Liver (tissue), 9 donors: ENCODE results near the gene SDC1. TPM values are rescaled to one million over a fixed set of nuclear protein-coding genes. Genes with fewer than 3 reads are reported as not detected.
A peak's percentile ranks its signal among the peaks of the same experiment; 100 is the strongest.

Source experiments
- DNase-seq: peaks from one replicate; pipeline ENCODE4 v3.0.0-alpha.2; 2017; ENCODE audit warnings: low spot score
- H3K27ac ChIP-seq, 2 donors: one replicate each; pipeline ENCODE4 v1.7.0; 2013; ENCODE audit warnings: inconsistent platforms in 2 of 2, low read length in 2 of 2, control low read depth in 1 of 2, low read depth in 1 of 2, mild to moderate bottlenecking in 1 of 2
- H3K27me3 ChIP-seq, 4 donors: one replicate each; pipeline versions ENCODE4 v1.6.1 to v1.7.0; 2013; ENCODE audit warnings: low read length in 3 of 4, inconsistent platforms in 1 of 4, mild to moderate bottlenecking in 1 of 4, moderate library complexity in 1 of 4; ENCODE audit not compliant: control insufficient read depth in 4 of 4, insufficient read depth in 4 of 4
- H3K36me3 ChIP-seq, 4 donors: one replicate each; pipeline versions ENCODE4 v1.6.1 to v1.7.0; 2013; ENCODE audit warnings: low read length in 3 of 4, mild to moderate bottlenecking in 3 of 4, low read depth in 1 of 4, moderate library complexity in 1 of 4; ENCODE audit not compliant: control insufficient read depth in 4 of 4, insufficient read depth in 3 of 4
- H3K4me1 ChIP-seq, 4 donors: one replicate each; pipeline versions ENCODE4 v1.6.1 to v1.7.0; 2013; ENCODE audit warnings: low read length in 3 of 4, mild to moderate bottlenecking in 3 of 4, moderate library complexity in 1 of 4; ENCODE audit not compliant: control insufficient read depth in 4 of 4, insufficient read depth in 4 of 4
- H3K4me3 ChIP-seq, 3 donors: one replicate each; pipeline versions ENCODE4 v1.6.1 to v1.7.0; 2013; ENCODE audit warnings: low read length in 3 of 3, control low read depth in 1 of 3, low read depth in 1 of 3, mild to moderate bottlenecking in 1 of 3
- H3K9ac ChIP-seq, 2 donors: one replicate each; pipeline ENCODE4 v1.7.0; 2013; ENCODE audit warnings: low read length in 2 of 2, mild to moderate bottlenecking in 2 of 2, moderate library complexity in 2 of 2, control low read depth in 1 of 2, low read depth in 1 of 2
- H3K9me3 ChIP-seq, 4 donors: one replicate each; pipeline versions ENCODE4 v1.6.1 to v1.7.0; 2013; ENCODE audit warnings: low read length in 3 of 4; ENCODE audit not compliant: control insufficient read depth in 4 of 4
- EGR1 ChIP-seq, 2 donors: IDR thresholded peaks; 2 replicates each; pipeline ENCODE4 v1.6.1; 2016 to 2018; ENCODE audit warnings: antibody characterized with exemption in 2 of 2, low read depth in 2 of 2
- FOXA1 ChIP-seq: IDR thresholded peaks from 2 replicates; pipeline ENCODE4 v1.6.1; 2016; ENCODE audit warnings: antibody characterized with exemption
- FOXA2 ChIP-seq: IDR thresholded peaks from 2 replicates; pipeline ENCODE4 v1.6.1; 2016; ENCODE audit warnings: antibody characterized with exemption
- GABPA ChIP-seq, 2 donors: IDR thresholded peaks in 1 of 2; conservative IDR thresholded peaks in 1 of 2; 2 replicates each; pipeline ENCODE4 v1.6.1; 2016; ENCODE audit warnings: antibody characterized with exemption in 2 of 2, mild to moderate bottlenecking in 1 of 2, moderate library complexity in 1 of 2
- HNF4A ChIP-seq, 2 donors: conservative IDR thresholded peaks; 2 replicates each; pipeline ENCODE4 v1.6.1; 2016; ENCODE audit warnings: antibody characterized with exemption in 2 of 2, mild to moderate bottlenecking in 2 of 2
- HNF4G ChIP-seq: IDR thresholded peaks from 2 replicates; pipeline ENCODE4 v1.6.1; 2016; ENCODE audit warnings: antibody characterized with exemption
- JUND ChIP-seq, 2 donors: IDR thresholded peaks; 2 replicates each; pipeline ENCODE4 v1.6.1; 2016; ENCODE audit warnings: antibody characterized with exemption in 2 of 2
- NR2F2 ChIP-seq: IDR thresholded peaks from 2 replicates; pipeline ENCODE4 v1.6.1; 2016; ENCODE audit warnings: antibody characterized with exemption
- RAD21 ChIP-seq, 2 donors: IDR thresholded peaks; 2 replicates each; pipeline ENCODE4 v1.6.1; 2016; ENCODE audit warnings: antibody characterized with exemption in 2 of 2, mild to moderate bottlenecking in 2 of 2
- RXRA ChIP-seq, 2 donors: IDR thresholded peaks; 2 replicates each; pipeline ENCODE4 v1.6.1; 2017 to 2018; ENCODE audit warnings: antibody characterized with exemption in 2 of 2, mild to moderate bottlenecking in 1 of 2
- SP1 ChIP-seq: IDR thresholded peaks from 2 replicates; pipeline ENCODE4 v1.6.1; 2018; ENCODE audit warnings: antibody characterized with exemption, mild to moderate bottlenecking
- TAF1 ChIP-seq: conservative IDR thresholded peaks from 2 replicates; pipeline ENCODE4 v1.6.1; 2016; ENCODE audit warnings: antibody characterized with exemption, mild to moderate bottlenecking
- ZBTB33 ChIP-seq: IDR thresholded peaks from 2 replicates; pipeline ENCODE4 v1.6.1; 2016; ENCODE audit warnings: antibody characterized with exemption
- WGBS: extraction: QIAGEN DNeasy Blood & Tissue Kit; methylation state at CpG from one replicate; pipeline ENCODE4 v1.1.7; 2013; 5-methylcytosine and 5-hydroxymethylcytosine counted together
- polyA plus RNA-seq, 2 donors: library from polyadenylated mRNA; stranded (reverse) in 1 of 2; unstranded in 1 of 2; fragments of 200-250 nt in 1 of 2; fragments of >200 nt in 1 of 2; fragmentation: Nextera tagmentation in 1 of 2; extraction: Ambion mirVana in 1 of 2; gene quantifications; one replicate each; pipeline versions ENCODE4 v1.2.1 to v1.2.3, GENCODE V29; 2013 to 2015
- total RNA-seq, 2 donors: library from RNA; depleted of rRNA; stranded (reverse); fragments of >200 nt; gene quantifications; one replicate each; pipeline ENCODE4 v1.2.3, GENCODE V29; 2014
- TF ChIP-seq, protein P1 (sequence below): fragments of 150-350 bp; IDR thresholded peaks from 2 replicates; pipeline ENCODE4 v1.5.1; 2017; ENCODE audit warnings: improper control_type of control experiment, low read depth, low read length; ENCODE audit not compliant: missing input control
- TF ChIP-seq, protein P2 (sequence below): IDR thresholded peaks from 2 replicates; pipeline ENCODE4 v1.6.1; 2016; ENCODE audit warnings: antibody characterized with exemption
- donor health status: healthy.
- donor health status: healthy.
- donor health status: healthy.
- donor health status: healthy.
- donor health status: healthy.

Gene SDC1
- total and polyA plus RNA-seq, 4 donors = 99.6 to 363 (median 196) TPM

DNA sequence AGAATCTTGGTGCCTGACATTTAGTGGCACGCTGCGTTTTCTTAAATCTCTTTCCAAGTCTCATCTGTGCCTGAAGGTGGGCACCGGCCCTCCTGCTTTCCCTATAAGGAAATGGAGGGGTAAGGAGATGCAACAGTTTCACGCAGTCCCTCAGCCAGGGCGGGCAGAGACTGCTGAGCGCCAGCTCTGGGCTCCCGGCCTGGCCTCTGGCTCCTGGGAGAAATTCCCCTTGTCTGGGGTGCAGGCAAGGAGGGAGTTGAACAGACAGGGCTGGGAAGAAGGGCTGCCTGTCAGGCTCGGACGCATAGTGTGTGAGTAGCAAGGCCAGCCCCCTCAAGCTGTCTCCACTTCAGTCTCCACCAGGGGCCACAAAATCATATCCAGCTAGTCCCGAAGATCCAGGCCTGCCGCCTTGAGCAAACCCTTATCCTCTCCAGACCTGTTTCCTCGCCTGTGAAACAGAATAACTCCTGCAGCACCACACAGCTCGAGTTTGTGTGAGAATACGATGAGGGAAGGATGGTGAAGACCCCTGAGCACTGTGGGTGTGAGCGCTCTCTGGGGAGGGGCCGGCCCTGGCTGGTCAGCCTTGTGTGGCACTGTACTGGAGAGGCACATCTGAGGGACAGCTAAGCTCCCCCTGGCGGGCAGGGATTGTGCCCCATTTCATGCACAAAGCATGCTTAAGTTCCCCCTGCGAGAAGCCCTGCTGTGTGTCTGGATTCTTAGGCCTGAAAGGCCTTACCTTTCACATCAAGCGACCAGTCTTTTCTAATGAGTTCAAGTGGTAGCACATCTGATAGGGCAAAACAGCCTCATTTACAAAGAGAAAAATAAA is 33.8 kb downstream of the SDC1 start:
- H3K9me3 ChIP-seq = no peaks in the 10 kb centered on the region
- WGBS = 91% methylated on average over 19 of the region's 19 CpGs
- H3K9ac ChIP-seq = peak overlapping the region in 1 of 2 donors; percentile 14
- DNase-seq = no peak
- H3K27ac ChIP-seq = peak overlapping the region; percentile 57 to 75
- peaks cover 18 to 76% (median 62%) of the 10 kb centered on the region in 4 donors for H3K4me1 ChIP-seq
- H3K4me3 ChIP-seq = no peak overlapping the region
- H3K27me3 ChIP-seq = no peaks in the 10 kb centered on the region
- no peak for TF ChIP-seq FOXA2
- no peak for TF ChIP-seq FOXA1
- TF ChIP-seq RAD21 (IDR thresholded peaks at IDR 0.05) = peak; percentile 9 to 13
- no peak for TF ChIP-seq ZBTB33
- H3K36me3 ChIP-seq = no peaks in the 10 kb centered on the region

GRCh38 chr2:20190170-20190569 is 34.8 kb downstream of the SDC1 start:
- WGBS = 85% methylated on average over 9 of the region's 9 CpGs
- H3K27ac ChIP-seq = no peak overlapping the region
- no peak overlapping the region for H3K9ac ChIP-seq
- H3K4me3 ChIP-seq = no peak overlapping the region
- TF ChIP-seq, protein P1, sequence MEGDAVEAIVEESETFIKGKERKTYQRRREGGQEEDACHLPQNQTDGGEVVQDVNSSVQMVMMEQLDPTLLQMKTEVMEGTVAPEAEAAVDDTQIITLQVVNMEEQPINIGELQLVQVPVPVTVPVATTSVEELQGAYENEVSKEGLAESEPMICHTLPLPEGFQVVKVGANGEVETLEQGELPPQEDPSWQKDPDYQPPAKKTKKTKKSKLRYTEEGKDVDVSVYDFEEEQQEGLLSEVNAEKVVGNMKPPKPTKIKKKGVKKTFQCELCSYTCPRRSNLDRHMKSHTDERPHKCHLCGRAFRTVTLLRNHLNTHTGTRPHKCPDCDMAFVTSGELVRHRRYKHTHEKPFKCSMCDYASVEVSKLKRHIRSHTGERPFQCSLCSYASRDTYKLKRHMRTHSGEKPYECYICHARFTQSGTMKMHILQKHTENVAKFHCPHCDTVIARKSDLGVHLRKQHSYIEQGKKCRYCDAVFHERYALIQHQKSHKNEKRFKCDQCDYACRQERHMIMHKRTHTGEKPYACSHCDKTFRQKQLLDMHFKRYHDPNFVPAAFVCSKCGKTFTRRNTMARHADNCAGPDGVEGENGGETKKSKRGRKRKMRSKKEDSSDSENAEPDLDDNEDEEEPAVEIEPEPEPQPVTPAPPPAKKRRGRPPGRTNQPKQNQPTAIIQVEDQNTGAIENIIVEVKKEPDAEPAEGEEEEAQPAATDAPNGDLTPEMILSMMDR = no peak
- TF ChIP-seq NR2F2 (no peak), RAD21 (IDR thresholded peaks at IDR 0.05) (no peak), HNF4A (conservative IDR thresholded peaks at IDR 0.05) (no peak), TAF1 (no peak), EGR1 (IDR thresholded peaks at IDR 0.05; ENCODE audit: low read depth in 2 of 2) (no peak), FOXA1 (no peak), SP1 (no peak), GABPA (IDR thresholded peaks at IDR 0.05 in 1 of 2, conservative IDR thresholded peaks at IDR 0.05 in 1 of 2) (no peak), HNF4G (no peak), ZBTB33 (no peak), RXRA (IDR thresholded peaks at IDR 0.05) (no peak), JUND (IDR thresholded peaks at IDR 0.05) (no peak), FOXA2 (no peak)
- TF ChIP-seq, protein P2, sequence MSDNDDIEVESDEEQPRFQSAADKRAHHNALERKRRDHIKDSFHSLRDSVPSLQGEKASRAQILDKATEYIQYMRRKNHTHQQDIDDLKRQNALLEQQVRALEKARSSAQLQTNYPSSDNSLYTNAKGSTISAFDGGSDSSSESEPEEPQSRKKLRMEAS = no peak
- H3K9me3 ChIP-seq = no peaks in the 10 kb centered on the region
- no peaks in the 10 kb centered on the region for H3K36me3 ChIP-seq
- peaks cover 24 to 77% (median 66%) of the 10 kb centered on the region in 4 donors for H3K4me1 ChIP-seq
- no peaks in the 10 kb centered on the region for H3K27me3 ChIP-seq
- DNase-seq = no peak
